Activated T-cell treated with anti-CD3 and anti-CD28 coated beads, Interleukin-2, amount 50 U/mL, for 1 hour (primary cell): ENCODE measurements around the gene NOTCH3.

Source experiments
- DNase-seq: peaks from one replicate; pipeline ENCODE4 v3.0.0-alpha.2; 2020

NOTCH3 gene

GRCh38 chr19:15235781-15236180 lies 35.0 kb upstream of the NOTCH3 start:
- no peak for DNase-seq

GRCh38 chr19:15234431-15235130 lies 33.8 kb upstream of the NOTCH3 start:
- DNase-seq, result no peak

DNA sequence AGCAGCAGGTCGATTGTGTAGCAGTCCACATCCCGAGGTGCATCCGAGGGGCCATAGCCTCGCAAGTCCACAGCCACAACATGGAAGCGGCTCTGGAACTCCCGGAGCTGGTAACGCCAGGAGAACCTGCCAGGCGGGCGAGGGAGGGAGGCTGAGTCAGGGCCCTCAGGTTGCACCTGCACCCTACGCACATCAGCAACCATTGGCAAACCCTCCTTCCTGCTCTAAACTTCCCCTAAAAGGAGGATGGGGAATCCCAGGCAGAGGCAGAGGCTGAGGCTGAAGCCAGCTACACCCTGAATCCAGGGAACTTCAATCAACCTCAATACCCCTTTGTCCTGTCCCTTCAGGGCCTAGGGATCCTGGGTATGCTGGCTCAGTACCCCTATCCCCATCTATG lies 30.5 kb upstream of the NOTCH3 start:
- no peak for DNase-seq

GRCh38 chr19:15227261-15227660 lies 26.5 kb upstream of the NOTCH3 start:
- DNase-seq, result no peak

DNA sequence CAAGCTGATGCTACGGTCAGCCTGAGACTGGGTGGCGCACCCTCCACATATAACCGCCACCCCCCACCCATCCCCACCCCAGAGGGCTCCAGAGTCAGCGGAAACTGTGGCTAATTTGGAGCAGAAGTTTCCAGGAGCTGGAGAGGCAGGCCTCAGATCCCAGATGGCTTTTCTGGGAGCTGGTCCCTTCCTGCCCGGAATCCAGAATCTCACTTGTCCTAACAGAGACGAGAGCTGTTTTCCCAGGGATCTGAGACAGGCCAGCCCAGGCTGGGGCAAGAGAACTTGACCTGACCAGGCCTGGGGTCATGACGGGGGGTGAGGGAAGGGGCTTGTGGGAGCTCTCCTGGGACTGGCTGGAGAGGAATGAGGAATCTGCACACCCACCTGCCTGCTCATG lies 25.0 kb upstream of the NOTCH3 start:
- no peak for DNase-seq

DNA sequence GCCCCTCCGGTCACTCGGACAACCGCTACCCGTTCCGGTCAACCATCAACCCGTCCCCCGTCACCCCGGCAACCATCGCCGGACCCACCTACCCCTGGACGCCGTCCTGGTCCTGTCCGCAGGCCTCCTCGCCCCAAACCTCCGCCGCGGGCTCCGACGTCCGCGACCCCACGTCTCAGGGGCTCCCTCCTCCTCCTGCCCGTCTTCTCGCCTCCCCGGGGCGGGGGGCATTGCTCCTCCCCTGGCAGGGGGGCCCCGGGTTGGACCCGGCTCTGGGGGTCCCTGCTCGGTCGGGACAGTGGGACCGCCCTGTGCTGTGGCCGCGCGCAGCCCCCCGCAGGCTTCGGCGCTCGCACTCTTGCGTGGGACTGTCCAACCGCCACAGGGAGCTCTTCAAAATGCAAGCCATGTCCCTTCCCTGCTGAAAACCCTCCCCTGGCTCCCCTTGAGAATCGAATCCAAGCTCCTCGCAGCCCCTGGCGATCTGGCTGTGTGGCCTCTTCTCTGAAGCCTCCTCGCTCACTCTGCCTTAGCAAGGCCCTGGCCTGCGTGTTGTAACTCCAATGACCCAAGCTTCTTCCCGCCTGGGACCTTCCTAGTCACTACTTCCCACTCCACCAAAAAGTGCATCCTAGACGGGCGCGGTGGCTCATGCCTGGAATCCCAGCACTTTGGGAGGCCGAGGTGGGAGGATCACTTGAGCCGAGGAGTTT lies 23.0 kb upstream of the NOTCH3 start:
- no peak for DNase-seq

- DNase-seq, result peak; percentile 71
Observed at GRCh38 chr19:15222738-15223648, 22.2 kb upstream of the NOTCH3 start.

DNA sequence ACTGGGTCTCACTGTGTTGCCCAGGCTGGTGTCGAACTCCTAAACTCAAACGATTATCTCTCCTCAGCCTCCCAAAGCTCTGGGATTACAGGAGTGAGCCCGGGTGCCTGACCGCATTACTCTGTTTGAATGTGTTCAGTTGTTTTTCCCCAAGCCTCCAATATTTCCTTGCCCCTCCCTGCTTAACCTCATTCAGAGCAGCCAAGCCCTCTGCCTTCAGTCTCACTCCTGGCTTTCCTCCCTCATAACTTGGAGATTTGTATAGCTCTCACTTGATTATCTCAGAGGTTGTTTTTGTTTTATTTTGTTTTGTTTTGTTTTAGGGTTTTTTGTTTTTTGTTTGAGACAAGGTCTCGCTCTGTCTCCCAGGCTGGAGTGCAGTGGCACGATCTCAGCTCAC lies 20.0 kb upstream of the NOTCH3 start:
- no peak for DNase-seq

GRCh38 chr19:15218501-15218900 lies 17.7 kb upstream of the NOTCH3 start:
- DNase-seq, result no peak

GRCh38 chr19:15216363-15216762 lies 15.6 kb upstream of the NOTCH3 start:
- no peak for DNase-seq

GRCh38 chr19:15213715-15214381 lies 13.1 kb upstream of the NOTCH3 start:
- no peak for DNase-seq

- no peak for DNase-seq
Observed at GRCh38 chr19:15212711-15213110, 11.9 kb upstream of the NOTCH3 start.

DNA sequence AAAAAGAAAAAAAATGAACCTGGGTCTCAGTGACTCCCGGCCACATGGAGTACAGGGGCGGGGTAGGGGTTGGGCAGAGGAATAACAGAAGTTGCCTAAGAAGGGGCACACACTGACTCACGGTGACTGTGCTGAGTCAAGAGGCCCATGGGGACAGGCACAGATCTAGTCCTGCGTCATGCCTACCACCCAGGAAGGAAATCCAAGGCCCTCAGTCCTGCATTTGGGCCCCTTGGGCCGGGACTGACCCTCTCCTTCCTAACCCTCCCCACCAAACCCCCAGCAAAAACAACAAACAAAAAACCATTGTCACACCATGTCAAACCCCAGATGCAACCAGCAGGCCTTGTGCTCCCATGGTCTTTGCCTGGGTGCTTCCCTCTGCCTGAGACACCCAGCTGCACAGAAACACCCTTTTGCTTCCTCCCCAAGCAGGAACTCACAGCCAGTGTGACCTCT lies 9.6 kb upstream of the NOTCH3 start:
- no peak for DNase-seq

GRCh38 chr19:15201374-15202023 lies 704 bp upstream of the NOTCH3 start:
- DNase-seq, result no peak

GRCh38 chr19:15199661-15200552 lies 888 bp downstream of the NOTCH3 start:
- DNase-seq, result no peak

DNA sequence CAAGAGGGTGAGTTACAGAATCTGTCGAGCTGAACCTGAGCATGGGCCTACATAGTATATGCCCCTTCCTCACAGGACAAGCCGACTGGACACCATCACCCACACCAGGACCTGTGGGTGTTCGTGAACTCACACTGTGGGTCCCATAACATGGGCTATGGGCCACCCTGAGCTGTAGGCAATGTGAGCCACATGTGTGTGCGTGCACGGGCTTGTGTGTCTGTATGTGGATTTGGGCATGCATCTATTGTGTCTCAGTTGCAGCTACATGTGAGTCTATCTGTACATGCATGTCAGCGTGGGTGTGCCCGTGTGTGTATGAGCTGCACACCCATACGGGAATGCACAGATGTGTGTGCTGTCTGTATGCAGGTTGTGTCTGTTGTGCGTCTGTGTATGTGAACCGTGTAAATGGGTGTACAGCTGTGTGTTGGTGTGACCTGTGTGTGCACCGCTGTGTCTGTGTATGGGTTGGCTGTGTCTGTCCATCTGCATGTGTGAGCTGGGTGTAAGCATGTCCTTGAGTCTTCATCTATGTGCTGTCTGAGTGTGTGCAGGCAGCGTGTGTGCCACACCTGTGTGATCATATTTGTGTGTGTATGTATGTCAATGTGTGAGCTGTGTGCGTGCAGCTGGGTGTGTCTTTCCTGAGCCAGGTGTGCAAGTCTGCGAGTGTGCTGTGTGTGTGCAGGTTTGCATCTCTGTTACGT lies 1.7 kb downstream of the NOTCH3 start:
- no peak for DNase-seq

DNA sequence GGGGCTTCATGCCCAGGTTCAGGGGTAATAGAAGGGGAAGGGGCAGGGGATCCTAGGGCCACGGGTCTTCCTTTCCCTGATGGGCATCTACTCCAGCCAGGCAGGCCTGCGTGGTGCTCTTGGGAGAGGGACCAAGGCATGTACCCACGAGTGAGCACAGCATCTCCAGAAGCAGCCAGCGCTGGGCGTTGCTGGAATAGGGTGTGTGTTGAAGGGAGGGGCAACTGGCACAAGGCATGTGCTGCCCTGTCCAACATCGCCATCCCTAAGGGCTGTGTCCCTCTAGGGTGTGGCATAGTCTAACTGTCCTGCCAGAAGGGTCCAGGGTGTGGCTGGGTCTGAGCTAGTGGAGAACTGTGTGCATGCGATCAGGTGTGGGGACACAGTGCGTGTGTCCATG lies 2.9 kb downstream of the NOTCH3 start:
- DNase-seq, result no peak

GRCh38 chr19:15197275-15197941 lies 3.4 kb downstream of the NOTCH3 start:
- DNase-seq, result no peak

GRCh38 chr19:15196360-15197005 lies 4.3 kb downstream of the NOTCH3 start:
- no peak for DNase-seq
